CD14-positive monocyte (primary cell): ENCODE data around the gene IL1RL2. TPM values are rescaled to one million over a fixed set of nuclear protein-coding genes. Genes with fewer than 3 reads are reported as not detected.
A peak's percentile ranks its signal among the peaks of the same experiment; 100 is the strongest.

Experiments used
- DNase-seq, 3 donors: peaks; one replicate each; pipeline ENCODE4 v3.0.0-alpha.2; 2011 to 2022
- H2AFZ ChIP-seq: 2 replicates; pipeline ENCODE4 v1.6.0; 2012; ENCODE audit warnings: mild to moderate bottlenecking, low read depth, low read length, inconsistent platforms; ENCODE audit not compliant: insufficient read depth, poor library complexity, severe bottlenecking
- H3K27ac ChIP-seq, 2 donors: 1 replicate in 1 of 2; 2 replicates in 1 of 2; pipeline ENCODE4 v1.5.1; 2012 to 2013; ENCODE audit warnings: low read length in 2 of 2, control low read depth in 1 of 2, inconsistent platforms in 1 of 2, low read depth in 1 of 2, mild to moderate bottlenecking in 1 of 2
- H3K27me3 ChIP-seq, 2 donors: one replicate each; pipeline versions ENCODE4 v1.6.0 to v1.6.1; 2011 to 2013; ENCODE audit warnings: low read length in 2 of 2; ENCODE audit not compliant: control insufficient read depth in 2 of 2, insufficient read depth in 2 of 2
- H3K36me3 ChIP-seq, 2 donors: replicated peaks in 1 of 2; 1 replicate in 1 of 2; 2 replicates in 1 of 2; pipeline versions ENCODE4 v1.5.1 to v1.6.1; 2012 to 2013; ENCODE audit warnings: low read length in 2 of 2, control low read depth in 1 of 2, inconsistent platforms in 1 of 2, mild to moderate bottlenecking in 1 of 2; ENCODE audit not compliant: insufficient read depth in 2 of 2, control insufficient read depth in 1 of 2
- H3K4me1 ChIP-seq, 2 donors: 1 replicate in 1 of 2; 2 replicates in 1 of 2; pipeline versions ENCODE4 v1.5.1 to v1.6.1; 2012 to 2013; ENCODE audit warnings: low read length in 2 of 2, control low read depth in 1 of 2, inconsistent platforms in 1 of 2, mild to moderate bottlenecking in 1 of 2, moderate library complexity in 1 of 2; ENCODE audit not compliant: insufficient read depth in 2 of 2, control insufficient read depth in 1 of 2
- H3K4me2 ChIP-seq: replicated peaks from 2 replicates; pipeline ENCODE3; 2012; ENCODE audit warnings: low read length, moderate library complexity, mild to moderate bottlenecking; ENCODE audit not compliant: poor library complexity, severe bottlenecking; ENCODE audit errors: extremely low read depth
- H3K4me3 ChIP-seq, 3 experiments: fragments of 200-600 bp in 1 of 3; sonication (generic) in 1 of 3; replicated peaks in 1 of 3; 1 replicate in 2 of 3; 2 replicates in 1 of 3; pipeline ENCODE4 v1.5.1; 2011 to 2013; ENCODE audit warnings: low read length in 3 of 3, mild to moderate bottlenecking in 3 of 3, control low read depth in 2 of 3, low read depth in 2 of 3, inconsistent platforms in 1 of 3, moderate library complexity in 1 of 3
- H3K79me2 ChIP-seq: 2 replicates; pipeline ENCODE4 v1.6.0; 2012; ENCODE audit warnings: mild to moderate bottlenecking, control low read depth, inconsistent platforms, low read length, moderate library complexity; ENCODE audit not compliant: insufficient read depth
- H3K9ac ChIP-seq: 2 replicates; pipeline ENCODE4 v1.6.0; 2017; ENCODE audit warnings: low read length, mild to moderate bottlenecking; ENCODE audit not compliant: insufficient read depth, poor library complexity, severe bottlenecking
- H3K9me3 ChIP-seq, 2 donors: replicated peaks in 1 of 2; 1 replicate in 1 of 2; 2 replicates in 1 of 2; pipeline versions ENCODE4 v1.5.1 to v1.6.1; 2012 to 2013; ENCODE audit warnings: low read length in 2 of 2, control low read depth in 1 of 2; ENCODE audit not compliant: control insufficient read depth in 1 of 2, insufficient read depth in 1 of 2
- H4K20me1 ChIP-seq: 2 replicates; pipeline ENCODE4 v1.6.0; 2012; ENCODE audit warnings: mild to moderate bottlenecking, low read length, control low read depth, moderate library complexity; ENCODE audit not compliant: insufficient read depth
- H3K27ac Mint-ChIP-seq, 7 donors: one replicate each; pipeline ENCODE4 v1.8.0; 2020; ENCODE audit warnings: mild to moderate bottlenecking in 7 of 7, mixed read lengths in 7 of 7, moderate library complexity in 6 of 7, inconsistent platforms in 2 of 7
- H3K27me3 Mint-ChIP-seq, 3 donors: one replicate each; pipeline ENCODE4 v1.8.0; 2021 to 2022; ENCODE audit warnings: low read depth in 3 of 3, mild to moderate bottlenecking in 3 of 3, mixed read lengths in 3 of 3, moderate library complexity in 3 of 3, inconsistent platforms in 1 of 3
- H3K36me3 Mint-ChIP-seq, 2 donors: one replicate each; pipeline ENCODE4 v1.8.0; 2020; ENCODE audit warnings: mixed read lengths in 2 of 2, inconsistent platforms in 1 of 2, mild to moderate bottlenecking in 1 of 2
- H3K4me1 Mint-ChIP-seq: one replicate; pipeline ENCODE4 v1.8.0; 2020; ENCODE audit warnings: mild to moderate bottlenecking, mixed read lengths
- H3K4me3 Mint-ChIP-seq, 2 donors: one replicate each; pipeline ENCODE4 v1.8.0; 2020; ENCODE audit warnings: mild to moderate bottlenecking in 2 of 2, mixed read lengths in 2 of 2, moderate library complexity in 1 of 2
- H3K9me3 Mint-ChIP-seq, 7 donors: one replicate each; pipeline ENCODE4 v1.8.0; 2020 to 2022; ENCODE audit warnings: mixed read lengths in 7 of 7, mild to moderate bottlenecking in 6 of 7, moderate library complexity in 6 of 7, inconsistent platforms in 2 of 7
- CTCF ChIP-seq: fragments of 200-600 bp; IDR thresholded peaks from one replicate; pipeline ENCODE4 v1.8.0; 2022; ENCODE audit warnings: antibody characterized with exemption, mild to moderate bottlenecking
- WGBS: methylation state at CpG from one replicate; pipeline ENCODE4 v1.1.5; 2013; ENCODE audit warnings: missing lambda C conversion rate; ENCODE audit not compliant: insufficient coverage; 5-methylcytosine and 5-hydroxymethylcytosine counted together
- intact Hi-C, 2 donors: fragments of 100-400 bp; cut with micrococcal nuclease; formaldehyde crosslinking; loops; one replicate each; pipeline versions ENCODE4 v1.15.0 to v1.15.1; 2023
- polyA plus RNA-seq, 3 donors: library from polyadenylated mRNA; depleted of rRNA in 1 of 3; unstranded in 2 of 3; stranded (reverse) in 1 of 3; fragments of 300-500 nt in 2 of 3; fragments of >200 nt in 1 of 3; fragmentation: Illumina TruSeq in 2 of 3; gene quantifications; 1 replicate in 2 of 3; 2 replicates in 1 of 3; pipeline ENCODE4 v1.2.3, GENCODE V29; 2012 to 2021

IL1RL2 gene
- polyA plus RNA-seq, 3 donors: 0.07 to 1.5 TPM; not detected in 1

- H3K36me3 ChIP-seq: no peaks in the 10 kb centered on the region
- no peaks in the 10 kb centered on the region for H3K9me3 ChIP-seq
- no peaks in the 10 kb centered on the region for H3K4me1 Mint-ChIP-seq
- intact Hi-C loops: no loop called here
- H3K36me3 Mint-ChIP-seq: no peaks in the 10 kb centered on the region
- no peak overlapping the region for H3K4me2 ChIP-seq
- no peak for TF ChIP-seq CTCF
- no peaks in the 10 kb centered on the region for H3K4me1 ChIP-seq
- H3K4me3 Mint-ChIP-seq: no peak overlapping the region
- 40% methylated on average over 3 of the region's 5 CpGs for WGBS
- H3K9ac ChIP-seq: no peak overlapping the region
- peaks cover 5 to 10% (median 7%) of the 10 kb centered on the region in 3 donors for H3K27me3 Mint-ChIP-seq
- H3K9me3 Mint-ChIP-seq: no peaks in the 10 kb centered on the region
- no peaks in the 10 kb centered on the region for H4K20me1 ChIP-seq
- H3K27ac Mint-ChIP-seq: peak overlapping the region in 1 of 7 donors; percentile 68
- no peak for DNase-seq
- H3K27ac ChIP-seq: no peak overlapping the region
- H3K79me2 ChIP-seq: no peaks in the 10 kb centered on the region
- no peak overlapping the region for H2AFZ ChIP-seq
- H3K27me3 ChIP-seq: no peaks in the 10 kb centered on the region
- H3K4me3 ChIP-seq: no peak overlapping the region
Measured at GRCh38 chr2:102194609-102195268, 7.9 kb downstream of the IL1RL2 start.

GRCh38 chr2:102197389-102198137, 10.7 kb downstream of the IL1RL2 start:
- Histone ChIP-seq H3K4me2 (no peak overlapping the region), H2AFZ (no peak overlapping the region), H3K36me3 (no peaks in the 10 kb centered on the region), H3K79me2 (no peaks in the 10 kb centered on the region), H3K27ac (no peak overlapping the region), H3K27me3 (no peaks in the 10 kb centered on the region), H4K20me1 (no peaks in the 10 kb centered on the region), H3K9me3 (no peaks in the 10 kb centered on the region), H3K4me1 (no peaks in the 10 kb centered on the region), H3K9ac (no peak overlapping the region), H3K4me3 (no peak overlapping the region)
- H3K4me3 Mint-ChIP-seq: no peak overlapping the region
- H3K4me1 Mint-ChIP-seq: no peaks in the 10 kb centered on the region
- intact Hi-C loops: no loop called here
- peaks cover 6 to 9% (median 8%) of the 10 kb centered on the region in 3 donors for H3K27me3 Mint-ChIP-seq
- 94% methylated on average over 2 of the region's 5 CpGs for WGBS
- H3K36me3 Mint-ChIP-seq: no peaks in the 10 kb centered on the region
- no peaks in the 10 kb centered on the region for H3K9me3 Mint-ChIP-seq
- no peak for TF ChIP-seq CTCF
- H3K27ac Mint-ChIP-seq: no peak overlapping the region
- no peak for DNase-seq
